PC-9 (cell line): ENCODE data around the gene UFD1.

Experiments
- EZH2 ChIP-seq: fragments of 200-600 bp; sonication (generic); IDR thresholded peaks from 2 replicates; pipeline ENCODE4 v1.8.0; 2017; ENCODE audit warnings: antibody characterized with exemption, low read depth
- TF ChIP-seq, protein P1 (sequence below): fragments of 200-600 bp; sonication (generic); conservative IDR thresholded peaks from 2 replicates; pipeline ENCODE4 v1.6.1; 2017; ENCODE audit warnings: mixed run types, antibody characterized with exemption, mild to moderate bottlenecking, moderate library complexity

DNA sequence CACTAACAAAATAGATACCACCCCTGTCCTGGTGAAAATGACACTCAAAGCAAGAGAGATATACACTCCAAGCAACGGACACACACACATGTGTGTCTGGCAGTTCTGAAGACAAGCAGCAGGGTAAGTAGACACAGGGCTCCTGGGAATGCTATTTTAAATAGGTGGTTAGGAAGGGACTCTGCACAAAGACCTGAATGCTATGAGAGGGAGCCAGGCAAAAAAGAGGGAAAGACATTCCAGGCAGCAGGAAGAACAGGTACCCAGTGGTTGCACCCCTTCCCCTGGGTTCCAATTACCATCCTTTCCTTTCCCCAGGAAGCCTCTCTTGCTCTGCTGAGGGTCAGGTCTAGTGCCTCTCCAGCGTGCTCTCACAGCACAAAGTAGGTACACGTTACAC, 3.0 kb downstream of the UFD1 start:
- no peak for TF ChIP-seq EZH2
- TF ChIP-seq, protein P1, sequence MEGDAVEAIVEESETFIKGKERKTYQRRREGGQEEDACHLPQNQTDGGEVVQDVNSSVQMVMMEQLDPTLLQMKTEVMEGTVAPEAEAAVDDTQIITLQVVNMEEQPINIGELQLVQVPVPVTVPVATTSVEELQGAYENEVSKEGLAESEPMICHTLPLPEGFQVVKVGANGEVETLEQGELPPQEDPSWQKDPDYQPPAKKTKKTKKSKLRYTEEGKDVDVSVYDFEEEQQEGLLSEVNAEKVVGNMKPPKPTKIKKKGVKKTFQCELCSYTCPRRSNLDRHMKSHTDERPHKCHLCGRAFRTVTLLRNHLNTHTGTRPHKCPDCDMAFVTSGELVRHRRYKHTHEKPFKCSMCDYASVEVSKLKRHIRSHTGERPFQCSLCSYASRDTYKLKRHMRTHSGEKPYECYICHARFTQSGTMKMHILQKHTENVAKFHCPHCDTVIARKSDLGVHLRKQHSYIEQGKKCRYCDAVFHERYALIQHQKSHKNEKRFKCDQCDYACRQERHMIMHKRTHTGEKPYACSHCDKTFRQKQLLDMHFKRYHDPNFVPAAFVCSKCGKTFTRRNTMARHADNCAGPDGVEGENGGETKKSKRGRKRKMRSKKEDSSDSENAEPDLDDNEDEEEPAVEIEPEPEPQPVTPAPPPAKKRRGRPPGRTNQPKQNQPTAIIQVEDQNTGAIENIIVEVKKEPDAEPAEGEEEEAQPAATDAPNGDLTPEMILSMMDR = no peak
